ENCODE measurements around the gene B3GNT2. TPM values are rescaled to one million over a fixed set of nuclear protein-coding genes. Genes with fewer than 3 reads are reported as not detected.
"Not testable (repeated sequence)": the region's sequence is repeated elsewhere in the genome, so short reads cannot be mapped to it uniquely, and the experiment has no call there.

Gene B3GNT2
- total RNA-seq, 1 donor from 2014 or later, result 44.2 TPM

- no peak for DNase-seq (ENCODE audit: low read depth)
Observed at GRCh38 chr2:62238236-62238635, 42.3 kb downstream of the B3GNT2 start.

DNA sequence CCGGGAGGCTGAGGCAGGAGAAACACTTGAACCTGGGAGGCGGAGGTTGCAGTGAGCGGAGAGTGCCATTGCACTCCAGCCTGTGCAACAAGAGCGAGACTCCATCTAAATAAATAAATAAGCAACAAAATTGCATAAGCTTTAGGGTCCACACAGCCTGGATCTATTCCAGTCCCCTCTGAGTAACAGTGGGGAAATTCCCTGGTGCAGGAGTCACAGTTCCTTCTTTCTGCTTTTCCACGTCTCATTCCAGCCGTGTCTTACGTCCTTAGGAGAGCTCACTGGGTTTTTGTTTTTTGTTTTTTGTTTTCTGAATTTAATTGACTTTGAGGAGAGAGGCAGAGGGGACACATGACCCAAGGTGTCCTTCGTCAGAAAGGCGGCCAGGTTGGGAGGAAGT is 44.6 kb downstream of the B3GNT2 start:
- DNase-seq (ENCODE audit: low read depth), result no peak

DNA sequence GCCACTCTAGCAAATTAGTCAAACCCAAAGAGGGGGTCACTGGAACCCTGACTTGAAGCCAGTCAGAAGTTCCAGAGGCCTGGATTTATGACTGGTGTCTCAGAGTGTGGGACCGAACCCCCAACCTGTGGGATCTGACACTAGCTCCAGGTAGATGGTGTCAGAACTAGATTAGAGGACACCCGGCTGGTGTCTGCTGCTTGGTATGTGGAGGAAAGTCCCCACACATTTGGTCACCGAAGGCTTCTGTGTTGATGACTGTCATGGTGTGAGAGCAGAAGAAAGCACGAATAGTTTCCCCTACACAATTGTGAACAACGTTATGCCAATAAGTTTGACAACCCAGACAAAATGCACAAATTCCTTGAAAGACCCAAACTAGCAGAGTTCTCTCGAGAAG is 48.1 kb downstream of the B3GNT2 start:
- no peak for DNase-seq (ENCODE audit: low read depth)

- no peak for DNase-seq (ENCODE audit: low read depth)
Observed at GRCh38 chr2:62248226-62248625, 52.3 kb downstream of the B3GNT2 start.

- DNase-seq (ENCODE audit: low read depth), result peak; percentile 22
Observed at GRCh38 chr2:62250239-62250638, 54.3 kb downstream of the B3GNT2 start.

DNA sequence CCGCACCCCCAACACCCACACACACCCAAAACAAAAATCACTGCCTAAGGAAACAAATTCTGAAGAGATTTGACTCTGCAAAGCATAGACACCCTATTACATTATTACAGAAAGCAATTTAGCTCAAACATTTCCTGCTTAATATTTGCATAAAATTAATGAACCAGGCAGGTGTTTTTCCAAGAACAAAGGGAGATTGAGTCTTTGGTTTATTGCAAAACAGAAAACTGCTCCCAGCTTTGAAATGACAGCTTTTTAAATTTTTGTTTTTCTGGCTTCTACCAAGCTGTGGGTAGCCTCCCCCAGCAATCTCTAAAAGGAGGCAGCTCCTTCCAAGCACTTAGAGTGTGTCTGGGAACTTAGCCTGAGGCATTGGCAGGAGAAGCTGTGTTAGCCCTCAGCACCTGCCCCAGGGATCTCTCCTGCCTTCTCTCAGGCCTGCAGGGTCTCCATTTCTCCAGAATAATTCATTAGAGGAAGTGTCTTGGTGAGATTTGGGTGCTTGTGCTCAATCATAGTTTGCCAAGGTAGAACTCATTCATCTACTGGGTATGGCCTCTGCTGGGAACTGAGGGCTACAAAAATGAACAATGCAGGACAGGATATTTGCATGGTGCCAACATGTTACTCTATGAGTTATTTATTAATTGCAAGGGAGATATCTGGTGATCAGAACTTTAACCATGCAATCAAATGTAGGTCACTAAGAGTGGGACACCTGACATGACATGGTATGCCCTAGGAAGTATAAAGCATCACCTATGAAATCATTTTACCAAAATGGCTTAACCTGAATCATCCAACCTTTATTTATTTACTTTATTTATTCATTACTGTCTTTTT is 58.7 kb downstream of the B3GNT2 start:
- DNase-seq (ENCODE audit: low read depth), result peak; percentile 86

- no peak for DNase-seq (ENCODE audit: low read depth)
Observed at GRCh38 chr2:62257466-62257865, 61.6 kb downstream of the B3GNT2 start.

DNA sequence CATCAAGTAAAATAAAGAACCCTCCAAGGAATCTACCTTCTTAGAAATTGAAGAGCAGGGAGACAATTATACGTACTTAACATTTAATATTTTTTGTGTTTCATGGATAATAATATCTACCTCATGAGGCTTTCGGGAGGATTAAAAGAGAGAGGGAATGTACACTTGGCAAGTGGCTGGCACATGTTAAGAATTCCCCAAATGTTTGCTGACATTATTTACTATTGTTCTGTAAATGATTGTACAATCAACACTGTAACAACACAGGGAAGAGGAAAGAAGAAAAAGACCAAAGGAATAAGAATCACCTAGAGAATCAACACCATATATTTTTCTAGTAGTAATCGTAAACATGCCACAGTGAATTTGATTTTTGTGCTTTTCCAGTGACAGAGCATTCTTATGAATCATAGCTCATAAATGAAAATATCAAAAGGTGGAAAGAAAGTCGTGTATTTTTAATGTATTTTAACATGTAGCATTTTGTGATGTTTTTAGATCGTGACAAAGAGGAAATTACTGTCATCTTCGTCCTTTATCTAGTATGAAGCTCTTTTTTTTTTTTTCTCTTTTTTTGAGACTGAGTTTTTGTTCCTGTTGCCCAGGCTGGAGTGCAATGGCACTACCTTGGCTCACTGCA is 67.3 kb downstream of the B3GNT2 start:
- peak; percentile 56 for DNase-seq (ENCODE audit: low read depth)

DNA sequence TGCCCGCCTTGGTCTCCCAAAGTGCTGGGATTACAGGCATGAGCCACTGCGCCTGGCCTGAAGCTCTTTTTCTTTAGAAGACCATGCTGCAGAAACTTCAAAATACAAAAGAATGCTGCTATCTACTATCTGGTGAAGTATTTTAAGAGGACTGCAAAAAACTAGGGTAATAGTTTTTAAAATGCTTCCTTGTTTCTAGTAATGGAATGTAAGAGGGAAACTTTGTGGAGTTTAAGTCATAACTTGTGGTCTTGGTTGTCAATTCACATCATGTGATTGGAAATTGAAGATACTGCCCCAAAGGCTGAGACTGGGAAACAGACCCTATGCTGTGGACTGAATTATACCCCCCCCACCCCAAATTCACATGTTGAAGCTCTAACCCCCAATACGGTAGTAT is 68.3 kb downstream of the B3GNT2 start:
- DNase-seq (ENCODE audit: low read depth), result peak; percentile 11

- no peak for DNase-seq (ENCODE audit: low read depth)
Observed at GRCh38 chr2:62265106-62265505, 69.2 kb downstream of the B3GNT2 start.

DNA sequence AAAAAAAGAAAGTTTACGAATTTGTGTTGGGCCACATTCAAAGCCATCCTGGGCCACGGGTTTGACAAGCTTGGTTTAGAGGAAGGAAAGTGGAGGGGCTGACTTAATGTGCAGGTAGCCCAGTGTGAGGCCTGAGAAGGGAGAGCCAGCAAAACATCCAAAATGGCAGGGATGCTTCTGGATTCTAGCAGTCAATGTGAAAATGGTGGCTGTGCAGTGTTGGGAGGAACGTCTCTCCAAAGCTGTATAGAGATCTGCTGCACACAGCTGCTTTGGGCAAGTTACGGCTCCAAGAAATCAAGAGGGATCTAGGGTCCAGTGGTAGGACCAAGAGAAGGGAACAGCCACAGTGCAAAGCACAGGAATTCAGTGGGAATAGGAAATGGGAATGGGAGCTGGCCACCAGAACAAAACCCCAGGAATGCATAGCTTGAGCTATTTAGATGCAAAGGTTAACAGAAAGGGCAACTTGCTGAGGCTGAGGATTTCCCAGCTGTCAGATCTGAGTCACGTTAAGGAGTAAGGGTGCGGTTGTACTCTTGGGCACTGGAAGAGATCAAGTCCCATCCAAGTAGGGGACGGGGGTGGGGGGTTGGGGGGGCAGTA is 70.6 kb downstream of the B3GNT2 start:
- DNase-seq (ENCODE audit: low read depth), result peak; percentile 86

DNA sequence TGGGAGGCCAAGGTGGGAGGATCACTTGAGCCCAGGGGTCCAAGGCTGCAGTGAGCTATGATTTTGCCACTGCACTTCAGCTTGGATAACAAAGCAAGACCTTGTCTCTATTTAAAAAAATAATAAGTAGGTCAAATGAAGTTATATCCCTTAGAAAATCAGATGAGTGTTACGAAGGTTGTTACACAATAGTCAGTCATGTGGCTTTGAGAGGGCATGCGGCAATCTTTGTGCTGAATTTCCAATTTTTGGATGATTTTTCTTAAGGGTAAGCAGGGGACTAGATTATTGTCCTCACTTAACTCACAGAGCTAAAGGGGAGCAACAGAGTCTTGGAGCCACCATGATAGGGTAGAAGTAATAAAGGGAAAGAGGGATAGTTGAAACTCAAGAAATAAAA is 71.8 kb downstream of the B3GNT2 start:
- peak; percentile 22 for DNase-seq (ENCODE audit: low read depth)

DNA sequence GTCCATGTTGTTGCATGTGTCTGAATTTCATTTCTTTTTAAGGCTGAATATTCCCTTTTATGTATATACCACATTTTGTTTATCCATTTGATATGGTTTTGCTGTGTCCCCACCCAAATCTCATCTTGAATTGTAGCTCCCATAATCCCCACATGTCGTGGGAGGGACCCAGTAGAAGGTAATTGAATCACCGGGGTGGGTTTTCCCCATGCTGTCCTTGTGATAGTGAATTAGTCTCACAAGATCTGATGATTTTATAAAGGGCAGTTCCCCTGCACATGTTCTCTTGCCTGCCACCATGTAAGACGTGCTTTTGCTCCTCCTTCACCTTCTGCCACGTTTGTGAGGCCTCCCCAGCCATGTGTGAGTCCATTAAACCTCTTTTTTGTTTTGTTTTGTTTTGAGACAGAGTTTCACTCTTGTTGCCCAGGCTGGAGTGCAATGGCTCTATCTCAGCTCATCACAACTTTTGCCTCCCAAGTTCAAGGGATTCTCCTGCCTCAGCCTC is 72.8 kb downstream of the B3GNT2 start:
- not testable (repeated sequence) for DNase-seq (ENCODE audit: low read depth)

DNA sequence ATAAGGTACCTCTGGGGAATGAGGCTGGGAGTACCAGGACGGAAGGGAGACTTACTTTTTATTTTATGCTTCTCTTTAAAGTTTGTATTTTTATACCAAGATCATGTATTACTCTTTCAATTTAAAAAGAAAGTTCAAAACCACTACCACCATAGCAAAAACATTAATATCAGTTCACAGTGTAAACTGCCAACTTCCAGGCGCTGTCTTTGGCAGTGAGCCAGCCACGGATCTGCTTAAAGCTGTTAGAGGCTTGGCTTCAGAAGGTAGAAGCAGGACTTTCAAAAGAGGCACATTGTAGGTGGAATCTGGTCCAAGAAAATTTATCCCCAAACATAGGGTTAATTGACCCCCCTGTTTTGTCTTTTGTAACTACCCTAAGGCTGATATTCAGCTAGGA is 74.8 kb downstream of the B3GNT2 start:
- DNase-seq (ENCODE audit: low read depth), result peak; percentile 30

Measured in renal cortical epithelial cell (primary cell).